ENCODE data around the gene TMX1. TPM values are rescaled to one million over a fixed set of nuclear protein-coding genes. Genes with fewer than 3 reads are reported as not detected.

Gene TMX1
- total and polyA plus RNA-seq, 11 donors = 3.2 to 18.6 (median 8.9) TPM

DNA sequence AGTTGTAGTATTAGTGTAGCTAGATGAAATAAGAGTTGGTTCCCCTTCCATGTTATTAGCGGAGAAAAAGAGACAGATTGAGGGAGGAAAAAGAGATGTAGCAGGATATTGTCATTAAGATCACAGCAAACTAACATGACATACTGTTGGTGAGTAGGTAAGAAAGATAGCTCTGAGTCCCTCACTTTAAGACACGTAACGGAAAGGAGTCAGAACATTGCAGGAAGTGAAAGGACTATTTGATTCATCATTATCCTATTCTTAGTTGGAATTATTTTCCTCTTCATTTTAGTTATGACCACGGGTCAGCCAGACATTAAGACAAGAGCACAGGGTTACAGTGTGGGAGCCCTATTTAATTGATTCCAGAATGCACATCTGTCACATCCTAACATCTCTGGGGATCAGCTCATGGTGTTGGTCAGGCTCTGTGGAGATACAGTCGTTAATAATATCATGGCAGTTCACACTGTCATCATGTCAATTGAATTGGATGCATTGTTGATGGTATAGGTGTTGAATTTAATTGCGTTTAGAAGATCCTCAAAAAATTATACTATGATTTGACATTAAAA, 55.0 kb downstream of the TMX1 start:
- no peaks in the 10 kb centered on the region for H3K9me3 ChIP-seq
- ATAC-seq (no peak), DNase-seq (no peak)
- H3K27me3 ChIP-seq = no peaks in the 10 kb centered on the region
- H3K4me3 ChIP-seq = no peak overlapping the region
- H3K27ac ChIP-seq = no peak overlapping the region
- intact Hi-C loops (cut with DNase I) = loop anchor here in 1 of 10 donors (10.0 kb wide), 1 partner anchor 70 kb away; no protein-coding TSS in a partner anchor
- peaks cover 0 to 31% (median 16%) of the 10 kb centered on the region in 12 donors for H3K4me1 ChIP-seq
- H3K36me3 ChIP-seq = no peaks in the 10 kb centered on the region
- TF ChIP-seq, protein P1, sequence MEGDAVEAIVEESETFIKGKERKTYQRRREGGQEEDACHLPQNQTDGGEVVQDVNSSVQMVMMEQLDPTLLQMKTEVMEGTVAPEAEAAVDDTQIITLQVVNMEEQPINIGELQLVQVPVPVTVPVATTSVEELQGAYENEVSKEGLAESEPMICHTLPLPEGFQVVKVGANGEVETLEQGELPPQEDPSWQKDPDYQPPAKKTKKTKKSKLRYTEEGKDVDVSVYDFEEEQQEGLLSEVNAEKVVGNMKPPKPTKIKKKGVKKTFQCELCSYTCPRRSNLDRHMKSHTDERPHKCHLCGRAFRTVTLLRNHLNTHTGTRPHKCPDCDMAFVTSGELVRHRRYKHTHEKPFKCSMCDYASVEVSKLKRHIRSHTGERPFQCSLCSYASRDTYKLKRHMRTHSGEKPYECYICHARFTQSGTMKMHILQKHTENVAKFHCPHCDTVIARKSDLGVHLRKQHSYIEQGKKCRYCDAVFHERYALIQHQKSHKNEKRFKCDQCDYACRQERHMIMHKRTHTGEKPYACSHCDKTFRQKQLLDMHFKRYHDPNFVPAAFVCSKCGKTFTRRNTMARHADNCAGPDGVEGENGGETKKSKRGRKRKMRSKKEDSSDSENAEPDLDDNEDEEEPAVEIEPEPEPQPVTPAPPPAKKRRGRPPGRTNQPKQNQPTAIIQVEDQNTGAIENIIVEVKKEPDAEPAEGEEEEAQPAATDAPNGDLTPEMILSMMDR (IDR thresholded peaks at IDR 0.05) = no peak
- TF ChIP-seq POLR2A (IDR thresholded peaks at IDR 0.05) = no peak
- WGBS, 4 donors = 65 to 81% (median 75%) methylated on average over 6 of the region's 6 CpGs

DNA sequence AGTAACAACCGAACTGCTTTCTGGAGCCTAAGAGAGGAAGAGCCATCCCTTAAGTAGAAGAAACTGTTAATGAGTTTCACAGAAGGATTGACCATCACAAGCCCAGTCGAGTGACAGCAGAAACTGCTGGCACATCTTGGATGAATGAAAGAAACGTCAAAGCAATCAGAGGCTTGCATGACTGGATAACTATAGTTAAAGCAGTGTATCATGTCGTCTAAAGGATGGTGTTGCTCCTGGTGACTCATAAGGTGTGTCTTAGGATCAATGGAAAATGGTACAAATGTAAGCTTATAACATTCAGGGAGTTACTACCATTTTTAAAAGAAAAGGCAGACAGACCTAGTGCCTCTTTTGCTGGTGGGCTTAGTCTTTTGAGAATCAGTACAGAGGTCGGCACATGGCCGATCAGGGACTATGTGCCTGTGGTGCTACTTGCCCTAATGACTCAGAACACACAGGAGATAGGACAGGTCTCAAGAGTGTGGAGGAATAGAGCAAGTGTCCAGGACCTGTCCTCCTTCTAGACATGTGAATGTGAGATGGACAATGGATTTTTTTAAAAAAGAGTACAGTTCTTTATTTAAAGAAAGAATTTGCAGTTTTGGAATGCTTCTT, 55.7 kb downstream of the TMX1 start:
- no peak overlapping the region for H3K4me3 ChIP-seq
- WGBS, 4 donors = 72 to 80% (median 75%) methylated on average over 6 of the region's 6 CpGs
- DNase-seq = no peak
- no peak overlapping the region for H3K27ac ChIP-seq
- no peaks in the 10 kb centered on the region for H3K9me3 ChIP-seq
- no peaks in the 10 kb centered on the region for H3K36me3 ChIP-seq
- H3K27me3 ChIP-seq = no peaks in the 10 kb centered on the region
- intact Hi-C loops (cut with DNase I) = loop anchor here in 1 of 10 donors (10.0 kb wide), 1 partner anchor 69 kb away; no protein-coding TSS in a partner anchor
- H3K4me1 ChIP-seq = peaks cover 0 to 31% (median 16%) of the 10 kb centered on the region in 12 donors
- no peak for ATAC-seq
- no peak for TF ChIP-seq POLR2A (IDR thresholded peaks at IDR 0.05)
- TF ChIP-seq, protein P1 (IDR thresholded peaks at IDR 0.05) = no peak

DNA sequence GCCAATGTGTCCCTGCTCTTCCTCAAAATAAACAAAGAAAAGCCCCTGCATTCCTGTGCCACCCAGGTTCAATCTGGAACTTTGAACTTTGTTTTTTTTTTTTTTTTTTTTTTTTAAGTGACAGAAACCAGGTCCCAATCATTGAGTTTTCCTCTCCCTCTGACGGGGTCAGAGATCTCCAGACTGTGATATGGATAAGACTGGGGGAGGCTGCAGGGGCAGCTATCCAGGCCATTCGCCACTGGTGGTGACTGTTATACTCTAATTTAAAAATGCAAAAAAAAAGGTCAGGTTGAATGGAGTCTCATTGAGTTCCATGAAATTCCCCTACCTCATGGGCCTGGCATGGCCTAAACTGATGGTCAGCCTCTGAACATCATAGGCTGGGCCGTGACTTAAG, 57.0 kb downstream of the TMX1 start:
- Histone ChIP-seq H3K4me3 (no peak overlapping the region), H3K27ac (no peak overlapping the region), H3K36me3 (no peaks in the 10 kb centered on the region), H3K9me3 (no peaks in the 10 kb centered on the region), H3K27me3 (no peaks in the 10 kb centered on the region), H3K4me1 (peaks cover 0 to 32% (median 18%) of the 10 kb centered on the region in 12 donors)
- DNase-seq = no peak
- TF ChIP-seq, protein P1 (IDR thresholded peaks at IDR 0.05) = no peak
- TF ChIP-seq POLR2A (IDR thresholded peaks at IDR 0.05) = no peak
- intact Hi-C loops (cut with DNase I) = loop anchor here in 1 of 10 donors (10.0 kb wide), 1 partner anchor 68 kb away; no protein-coding TSS in a partner anchor
- no peak for ATAC-seq
- WGBS, 4 donors = 93 to 95% (median 93%) methylated on average over 3 of the region's 3 CpGs

DNA sequence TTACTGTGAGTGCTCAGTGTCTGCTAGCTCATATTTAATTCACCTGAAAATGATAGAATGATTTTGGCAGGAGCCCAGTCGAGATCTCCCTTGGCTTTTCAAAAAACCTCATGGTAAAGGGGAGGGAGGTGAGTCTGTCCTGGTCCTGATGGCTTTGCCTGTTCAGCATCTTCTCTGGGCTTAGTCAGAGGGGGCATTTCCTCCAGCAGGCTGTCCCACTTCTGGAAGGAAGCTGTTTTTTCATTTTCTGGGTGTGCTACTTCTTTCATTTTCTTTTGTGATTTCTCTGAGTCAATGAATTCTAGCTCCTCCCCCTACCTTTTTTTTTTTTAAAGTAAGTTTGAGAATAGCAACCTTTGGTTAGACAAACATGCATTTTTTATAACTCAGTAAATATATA, 58.8 kb downstream of the TMX1 start:
- Histone ChIP-seq H3K4me1 (peaks cover 0 to 23% (median 6%) of the 10 kb centered on the region in 12 donors), H3K9me3 (no peaks in the 10 kb centered on the region), H3K4me3 (no peak overlapping the region), H3K27ac (no peak overlapping the region), H3K27me3 (no peaks in the 10 kb centered on the region), H3K36me3 (no peaks in the 10 kb centered on the region)
- TF ChIP-seq, protein P1 (IDR thresholded peaks at IDR 0.05) = no peak
- TF ChIP-seq POLR2A (IDR thresholded peaks at IDR 0.05) = no peak
- intact Hi-C loops (cut with DNase I) = loop anchor here in 1 of 10 donors (10.0 kb wide), 1 partner anchor 66 kb away; no protein-coding TSS in a partner anchor
- 84 to 95% (median 94%) methylated on average over 1 of the region's 1 CpG for WGBS, 4 donors
- DNase-seq = no peak
- ATAC-seq = no peak

All from heart left ventricle (tissue), 16 donors.